Liver (tissue), 9 donors: Measurements from ENCODE around the gene GDF10. TPM values are rescaled to one million over a fixed set of nuclear protein-coding genes. Genes with fewer than 3 reads are reported as not detected.

Source experiments
- DNase-seq: peaks from one replicate; pipeline ENCODE4 v3.0.0-alpha.2; 2017; ENCODE audit warnings: low spot score
- H3K27ac ChIP-seq, 2 donors: one replicate each; pipeline ENCODE4 v1.7.0; 2013; ENCODE audit warnings: inconsistent platforms in 2 of 2, low read length in 2 of 2, control low read depth in 1 of 2, low read depth in 1 of 2, mild to moderate bottlenecking in 1 of 2
- H3K27me3 ChIP-seq, 4 donors: one replicate each; pipeline versions ENCODE4 v1.6.1 to v1.7.0; 2013; ENCODE audit warnings: low read length in 3 of 4, inconsistent platforms in 1 of 4, mild to moderate bottlenecking in 1 of 4, moderate library complexity in 1 of 4; ENCODE audit not compliant: control insufficient read depth in 4 of 4, insufficient read depth in 4 of 4
- H3K36me3 ChIP-seq, 4 donors: one replicate each; pipeline versions ENCODE4 v1.6.1 to v1.7.0; 2013; ENCODE audit warnings: low read length in 3 of 4, mild to moderate bottlenecking in 3 of 4, low read depth in 1 of 4, moderate library complexity in 1 of 4; ENCODE audit not compliant: control insufficient read depth in 4 of 4, insufficient read depth in 3 of 4
- H3K4me1 ChIP-seq, 4 donors: one replicate each; pipeline versions ENCODE4 v1.6.1 to v1.7.0; 2013; ENCODE audit warnings: low read length in 3 of 4, mild to moderate bottlenecking in 3 of 4, moderate library complexity in 1 of 4; ENCODE audit not compliant: control insufficient read depth in 4 of 4, insufficient read depth in 4 of 4
- H3K4me3 ChIP-seq, 3 donors: one replicate each; pipeline versions ENCODE4 v1.6.1 to v1.7.0; 2013; ENCODE audit warnings: low read length in 3 of 3, control low read depth in 1 of 3, low read depth in 1 of 3, mild to moderate bottlenecking in 1 of 3
- H3K9ac ChIP-seq, 2 donors: one replicate each; pipeline ENCODE4 v1.7.0; 2013; ENCODE audit warnings: low read length in 2 of 2, mild to moderate bottlenecking in 2 of 2, moderate library complexity in 2 of 2, control low read depth in 1 of 2, low read depth in 1 of 2
- H3K9me3 ChIP-seq, 4 donors: one replicate each; pipeline versions ENCODE4 v1.6.1 to v1.7.0; 2013; ENCODE audit warnings: low read length in 3 of 4; ENCODE audit not compliant: control insufficient read depth in 4 of 4
- ATF3 ChIP-seq: IDR thresholded peaks from 2 replicates; pipeline ENCODE4 v1.6.1; 2016; ENCODE audit warnings: antibody characterized with exemption
- CTCF ChIP-seq: fragments of 150-350 bp; IDR thresholded peaks from 2 replicates; pipeline ENCODE4 v1.5.1; 2017; ENCODE audit warnings: improper control_type of control experiment, low read depth, low read length; ENCODE audit not compliant: missing input control
- EGR1 ChIP-seq, 2 donors: IDR thresholded peaks; 2 replicates each; pipeline ENCODE4 v1.6.1; 2016 to 2018; ENCODE audit warnings: antibody characterized with exemption in 2 of 2, low read depth in 2 of 2
- FOXA1 ChIP-seq: IDR thresholded peaks from 2 replicates; pipeline ENCODE4 v1.6.1; 2016; ENCODE audit warnings: antibody characterized with exemption
- FOXA2 ChIP-seq: IDR thresholded peaks from 2 replicates; pipeline ENCODE4 v1.6.1; 2016; ENCODE audit warnings: antibody characterized with exemption
- GABPA ChIP-seq, 2 donors: IDR thresholded peaks in 1 of 2; conservative IDR thresholded peaks in 1 of 2; 2 replicates each; pipeline ENCODE4 v1.6.1; 2016; ENCODE audit warnings: antibody characterized with exemption in 2 of 2, mild to moderate bottlenecking in 1 of 2, moderate library complexity in 1 of 2
- HNF4A ChIP-seq, 2 donors: conservative IDR thresholded peaks; 2 replicates each; pipeline ENCODE4 v1.6.1; 2016; ENCODE audit warnings: antibody characterized with exemption in 2 of 2, mild to moderate bottlenecking in 2 of 2
- HNF4G ChIP-seq: IDR thresholded peaks from 2 replicates; pipeline ENCODE4 v1.6.1; 2016; ENCODE audit warnings: antibody characterized with exemption
- JUND ChIP-seq, 2 donors: IDR thresholded peaks; 2 replicates each; pipeline ENCODE4 v1.6.1; 2016; ENCODE audit warnings: antibody characterized with exemption in 2 of 2
- NR2F2 ChIP-seq: IDR thresholded peaks from 2 replicates; pipeline ENCODE4 v1.6.1; 2016; ENCODE audit warnings: antibody characterized with exemption
- RAD21 ChIP-seq, 2 donors: IDR thresholded peaks; 2 replicates each; pipeline ENCODE4 v1.6.1; 2016; ENCODE audit warnings: antibody characterized with exemption in 2 of 2, mild to moderate bottlenecking in 2 of 2
- REST ChIP-seq: IDR thresholded peaks from 2 replicates; pipeline ENCODE4 v1.6.1; 2016; ENCODE audit warnings: antibody characterized with exemption, mild to moderate bottlenecking
- RXRA ChIP-seq, 2 donors: IDR thresholded peaks; 2 replicates each; pipeline ENCODE4 v1.6.1; 2017 to 2018; ENCODE audit warnings: antibody characterized with exemption in 2 of 2, mild to moderate bottlenecking in 1 of 2
- SP1 ChIP-seq: IDR thresholded peaks from 2 replicates; pipeline ENCODE4 v1.6.1; 2018; ENCODE audit warnings: antibody characterized with exemption, mild to moderate bottlenecking
- TAF1 ChIP-seq: conservative IDR thresholded peaks from 2 replicates; pipeline ENCODE4 v1.6.1; 2016; ENCODE audit warnings: antibody characterized with exemption, mild to moderate bottlenecking
- YY1 ChIP-seq: IDR thresholded peaks from 2 replicates; pipeline ENCODE4 v1.6.1; 2016; ENCODE audit warnings: antibody characterized with exemption, mild to moderate bottlenecking
- ZBTB33 ChIP-seq: IDR thresholded peaks from 2 replicates; pipeline ENCODE4 v1.6.1; 2016; ENCODE audit warnings: antibody characterized with exemption
- WGBS: extraction: QIAGEN DNeasy Blood & Tissue Kit; methylation state at CpG from one replicate; pipeline ENCODE4 v1.1.7; 2013; 5-methylcytosine and 5-hydroxymethylcytosine counted together
- polyA plus RNA-seq, 2 donors: library from polyadenylated mRNA; stranded (reverse) in 1 of 2; unstranded in 1 of 2; fragments of 200-250 nt in 1 of 2; fragments of >200 nt in 1 of 2; fragmentation: Nextera tagmentation in 1 of 2; extraction: Ambion mirVana in 1 of 2; gene quantifications; one replicate each; pipeline versions ENCODE4 v1.2.1 to v1.2.3, GENCODE V29; 2013 to 2015
- total RNA-seq, 2 donors: library from RNA; depleted of rRNA; stranded (reverse); fragments of >200 nt; gene quantifications; one replicate each; pipeline ENCODE4 v1.2.3, GENCODE V29; 2014
- TF ChIP-seq, protein P1 (sequence below): IDR thresholded peaks from 2 replicates; pipeline ENCODE4 v1.6.1; 2016; ENCODE audit warnings: antibody characterized with exemption
- donor health status: healthy.
- donor health status: healthy.
- donor health status: healthy.
- donor health status: healthy.
- donor health status: healthy.

Gene GDF10
- total and polyA plus RNA-seq, 4 donors = under 0.01 to 0.28 (median 0.11) TPM

DNA sequence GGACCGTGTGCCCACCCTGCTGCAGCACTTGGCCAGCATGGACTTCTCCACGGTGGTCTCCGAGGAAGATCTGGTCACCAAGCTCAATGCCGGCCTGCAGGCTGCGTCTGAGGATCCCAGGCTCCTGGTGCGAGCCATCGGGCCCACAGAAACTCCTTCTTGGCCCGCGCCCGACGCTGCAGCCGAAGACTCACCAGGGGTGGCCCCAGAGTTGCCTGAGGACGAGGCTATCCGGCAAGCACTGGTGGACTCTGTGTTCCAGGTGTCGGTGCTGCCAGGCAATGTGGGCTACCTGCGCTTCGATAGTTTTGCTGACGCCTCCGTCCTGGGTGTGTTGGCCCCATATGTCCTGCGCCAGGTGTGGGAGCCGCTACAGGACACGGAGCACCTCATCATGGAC, 49.5 kb downstream of the GDF10 start:
- H3K36me3 ChIP-seq = no peaks in the 10 kb centered on the region
- H3K4me3 ChIP-seq = no peak overlapping the region
- TF ChIP-seq HNF4A (conservative IDR thresholded peaks at IDR 0.05) (no peak), RXRA (IDR thresholded peaks at IDR 0.05) (no peak), FOXA2 (no peak), FOXA1 (no peak), REST (no peak), HNF4G (no peak), GABPA (IDR thresholded peaks at IDR 0.05 in 1 of 2, conservative IDR thresholded peaks at IDR 0.05 in 1 of 2) (no peak), SP1 (no peak), ATF3 (no peak), EGR1 (IDR thresholded peaks at IDR 0.05; ENCODE audit: low read depth in 2 of 2) (no peak), ZBTB33 (no peak), RAD21 (IDR thresholded peaks at IDR 0.05) (no peak), YY1 (no peak), NR2F2 (no peak), TAF1 (no peak), CTCF (no peak), JUND (IDR thresholded peaks at IDR 0.05) (no peak)
- TF ChIP-seq, protein P1, sequence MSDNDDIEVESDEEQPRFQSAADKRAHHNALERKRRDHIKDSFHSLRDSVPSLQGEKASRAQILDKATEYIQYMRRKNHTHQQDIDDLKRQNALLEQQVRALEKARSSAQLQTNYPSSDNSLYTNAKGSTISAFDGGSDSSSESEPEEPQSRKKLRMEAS = no peak
- H3K9ac ChIP-seq = no peak overlapping the region
- no peak for DNase-seq
- 94% methylated on average over 22 of the region's 22 CpGs for WGBS
- no peaks in the 10 kb centered on the region for H3K4me1 ChIP-seq
- no peaks in the 10 kb centered on the region for H3K9me3 ChIP-seq
- no peak overlapping the region for H3K27ac ChIP-seq
- H3K27me3 ChIP-seq = no peaks in the 10 kb centered on the region

- H3K27ac ChIP-seq = no peak overlapping the region
- TF ChIP-seq RAD21 (IDR thresholded peaks at IDR 0.05) (no peak), ATF3 (no peak), REST (no peak), ZBTB33 (no peak), TAF1 (no peak)
- H3K36me3 ChIP-seq = no peaks in the 10 kb centered on the region
- no peaks in the 10 kb centered on the region for H3K4me1 ChIP-seq
- H3K9ac ChIP-seq = no peak overlapping the region
- H3K9me3 ChIP-seq = no peaks in the 10 kb centered on the region
- no peaks in the 10 kb centered on the region for H3K27me3 ChIP-seq
- no peak overlapping the region for H3K4me3 ChIP-seq
- no peak for DNase-seq
- 97% methylated on average over 31 of the region's 31 CpGs for WGBS
Observed at GRCh38 chr10:47349941-47350371, 50.0 kb downstream of the GDF10 start.
